GM04503 (cell line): Measurements from ENCODE around the gene PSORS1C1.
A peak's percentile ranks its signal among the peaks of the same experiment; 100 is the strongest.

Experiments used
- DNase-seq: peaks from one replicate; pipeline ENCODE4 v3.0.0-alpha.2; 2012; ENCODE audit warnings: low read depth

The PSORS1C1 gene

DNA sequence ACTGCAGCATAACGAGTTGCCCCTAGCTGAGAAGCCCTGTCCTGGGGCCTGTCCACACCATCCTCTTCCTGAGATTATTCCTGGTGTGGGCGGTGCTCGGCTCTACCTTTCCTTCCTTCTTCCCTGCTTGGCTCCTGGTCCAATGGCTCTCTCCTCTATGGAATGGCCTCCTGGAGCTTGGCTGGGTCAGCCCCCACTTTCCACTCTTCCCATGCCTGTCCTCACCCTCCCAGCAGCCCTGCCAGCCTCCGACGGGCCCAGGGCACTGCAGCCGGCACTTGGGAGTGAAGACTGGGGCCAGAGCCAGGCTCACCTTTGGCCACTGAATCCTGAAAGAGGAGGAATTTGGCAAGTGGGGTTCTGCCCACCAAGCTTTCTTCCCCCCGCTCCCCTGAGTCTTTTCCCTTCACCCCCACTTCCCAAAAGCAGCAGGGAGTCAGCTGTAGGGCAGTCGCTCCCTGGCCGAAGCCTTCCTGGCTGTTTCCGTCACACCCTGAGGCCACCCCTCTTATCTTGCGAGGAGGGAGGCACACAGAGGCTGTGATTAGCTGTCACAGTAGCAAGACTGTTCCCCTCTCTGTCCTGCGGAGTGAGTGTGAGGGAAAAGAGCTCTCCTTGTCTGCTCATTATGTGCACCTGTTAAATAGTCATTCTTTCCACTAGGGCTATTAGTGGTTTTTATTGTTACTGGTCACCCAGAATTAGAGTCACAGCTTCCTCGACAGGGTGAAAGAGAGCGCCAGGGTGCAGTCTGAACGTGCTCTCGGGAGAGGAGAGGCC lies 12.0 kb downstream of the PSORS1C1 start:
- no peak for DNase-seq

DNA sequence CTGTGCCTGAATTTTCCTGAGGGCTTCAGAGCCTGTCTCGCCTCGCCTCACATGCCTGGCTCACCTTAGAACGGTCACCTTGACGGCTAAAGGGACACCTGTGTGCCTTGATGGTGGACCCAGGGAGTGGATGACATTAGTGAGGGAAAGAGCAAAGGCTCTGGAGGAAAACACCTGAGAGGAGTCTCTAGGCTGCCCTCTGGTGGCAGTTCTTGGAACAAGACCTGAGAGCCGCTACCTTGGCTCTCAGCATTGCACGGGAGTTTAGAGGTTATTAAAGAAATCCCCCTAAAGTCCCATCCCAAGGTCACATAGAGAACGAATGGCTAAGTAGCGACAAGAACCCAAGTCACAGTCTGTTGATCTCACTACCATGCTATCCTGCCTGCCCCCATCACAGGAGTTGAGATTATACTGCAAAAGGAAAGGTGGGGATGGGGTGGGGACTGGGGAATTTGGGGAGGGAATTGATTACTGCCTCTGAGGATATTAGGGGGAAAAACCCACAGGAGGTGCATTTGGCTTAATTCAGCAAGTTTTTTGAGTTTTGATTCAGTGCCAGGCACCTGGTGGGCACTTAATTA lies 13.6 kb downstream of the PSORS1C1 start:
- DNase-seq, result no peak

DNA sequence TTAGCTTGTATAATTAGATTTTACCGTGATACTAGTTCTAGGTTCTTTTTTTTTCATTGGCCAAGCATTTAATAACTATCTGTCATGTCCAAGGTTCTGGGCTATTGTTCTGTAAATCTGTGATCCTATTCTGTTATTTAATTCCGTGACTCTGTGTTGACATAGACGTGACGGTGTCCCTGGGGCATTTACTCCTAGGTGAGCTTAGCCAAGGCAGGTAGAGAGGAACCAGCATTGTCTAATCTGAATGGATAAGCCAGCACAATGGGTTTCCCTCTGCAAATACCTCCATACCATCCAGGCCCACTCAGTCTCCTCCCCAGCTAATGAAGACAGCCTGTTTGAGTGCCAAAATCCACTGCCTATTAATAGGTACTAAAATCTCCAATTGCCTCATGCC lies 14.5 kb downstream of the PSORS1C1 start:
- no peak for DNase-seq

DNA sequence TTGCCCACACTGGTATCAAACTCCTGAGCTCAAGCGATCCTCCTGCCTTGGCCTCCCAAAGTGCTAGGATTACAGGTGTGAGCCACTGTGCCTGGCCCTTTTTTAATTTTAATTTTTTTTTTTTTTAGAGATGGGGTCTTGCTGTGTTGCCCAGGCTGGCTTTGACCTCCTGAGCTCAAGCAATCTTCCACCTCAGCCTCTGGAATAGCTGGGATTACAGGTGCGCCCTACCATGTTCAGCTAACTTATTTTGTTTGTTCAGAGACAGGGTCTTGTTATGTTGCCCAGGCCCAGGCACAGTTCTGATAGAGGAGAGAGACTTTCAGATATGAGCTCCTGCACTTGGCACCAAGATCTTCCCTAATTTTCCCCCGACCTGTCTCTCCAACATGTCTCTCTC lies 16.2 kb downstream of the PSORS1C1 start:
- no peak for DNase-seq

DNA sequence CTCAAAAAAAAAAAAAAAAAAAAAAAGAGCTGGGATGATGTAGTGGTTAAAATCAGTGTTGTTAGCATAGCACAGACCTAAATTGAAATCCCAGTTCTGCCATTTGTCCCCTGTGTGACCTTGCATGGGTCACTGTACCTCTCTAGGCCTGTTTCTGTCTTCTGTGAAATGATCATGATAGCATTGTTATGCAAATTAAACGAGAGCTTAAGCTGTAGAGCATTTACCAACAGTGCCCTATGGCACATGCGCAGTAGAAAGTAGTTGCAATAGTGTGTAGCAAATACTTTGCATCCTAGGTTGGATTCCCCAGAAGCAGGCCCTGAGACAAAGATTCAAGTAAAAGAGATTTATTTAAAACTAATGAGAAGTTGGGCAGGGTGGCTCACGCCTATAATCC lies 17.0 kb downstream of the PSORS1C1 start:
- no peak for DNase-seq

DNA sequence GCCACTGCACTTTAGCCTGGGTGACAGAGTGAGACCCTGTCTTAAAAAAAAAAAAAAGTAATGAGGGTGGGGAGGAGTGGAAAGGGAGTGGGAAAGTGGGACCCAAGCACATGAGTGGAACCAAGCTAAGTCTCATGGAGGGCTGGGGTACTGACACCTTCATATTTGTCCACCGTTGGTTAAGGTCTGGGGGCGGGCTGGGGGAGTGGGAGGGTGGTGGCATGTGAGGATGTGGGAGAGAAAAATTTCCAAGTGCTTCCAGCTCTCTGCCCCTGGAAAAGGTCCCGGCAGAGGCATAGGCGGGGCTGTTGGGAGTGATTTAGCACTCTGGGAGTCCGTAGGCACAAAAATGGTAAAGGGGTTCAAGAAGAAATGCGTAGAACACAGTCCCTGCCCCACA lies 18.2 kb downstream of the PSORS1C1 start:
- DNase-seq, result no peak

DNA sequence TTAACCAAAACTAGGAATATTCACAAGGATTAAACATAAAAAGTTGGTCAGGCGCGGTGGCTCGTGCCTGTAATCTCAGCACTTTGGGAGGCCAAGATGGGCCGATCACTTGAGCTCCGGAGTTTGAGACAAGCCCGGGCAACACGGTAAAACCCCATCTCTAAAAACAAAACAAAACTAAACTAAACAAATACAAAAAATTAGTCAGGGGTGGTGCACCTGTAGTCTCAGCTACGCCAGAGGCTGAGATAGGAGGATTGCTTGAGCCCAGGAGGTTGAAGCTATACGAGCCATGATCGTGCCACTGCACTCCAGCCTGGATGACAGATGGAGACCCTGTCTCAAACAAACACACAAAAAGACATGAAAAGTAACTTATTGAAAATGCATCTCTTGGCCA lies 21.1 kb downstream of the PSORS1C1 start:
- no peak for DNase-seq

DNA sequence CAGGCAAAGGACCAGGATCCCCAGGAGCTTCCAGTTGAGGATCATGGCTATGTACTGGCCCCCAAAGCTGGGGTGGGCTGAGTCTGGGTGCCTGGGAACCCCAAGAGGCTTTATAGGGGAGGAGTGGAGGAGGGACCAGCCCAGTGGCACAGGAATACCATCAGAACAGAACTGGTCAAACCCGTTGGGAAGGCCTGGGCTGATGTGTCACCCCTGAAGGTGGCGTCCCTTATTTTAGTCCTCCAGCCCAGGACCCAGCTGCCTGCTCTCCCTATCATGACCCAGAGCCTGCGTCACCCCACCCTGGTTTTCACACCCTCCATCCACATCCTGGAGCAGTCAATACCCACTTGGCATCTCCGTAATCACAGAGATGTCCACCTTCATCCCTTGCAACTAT lies 24.4 kb downstream of the PSORS1C1 start, which contains the start of gene PSORS1C2:
PSORS1C2 (minus strand) TSS at position 85 of the 400 bp plus-strand sequence; CDS start at position 45, 40 bp downstream.
- DNase-seq, result no peak

DNA sequence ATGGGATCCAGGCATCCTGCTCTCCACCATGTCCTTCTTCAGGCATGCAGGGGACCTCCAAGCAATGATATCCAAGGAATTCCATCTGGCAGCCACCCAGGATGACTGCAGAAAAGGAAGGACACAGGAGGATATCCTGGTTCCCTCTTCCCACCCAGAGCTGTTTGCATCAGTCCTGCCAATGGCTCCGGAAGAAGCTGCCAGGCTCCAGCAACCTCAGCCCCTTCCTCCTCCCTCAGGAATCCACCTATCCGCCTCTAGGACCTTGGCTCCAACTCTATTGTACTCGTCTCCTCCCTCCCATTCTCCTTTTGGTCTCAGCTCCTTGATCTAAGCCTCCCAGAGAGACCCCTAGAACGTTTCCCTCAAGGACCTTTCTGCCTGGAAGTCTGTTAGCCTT lies 25.0 kb downstream of the PSORS1C1 start:
- peak; percentile 25 for DNase-seq

DNA sequence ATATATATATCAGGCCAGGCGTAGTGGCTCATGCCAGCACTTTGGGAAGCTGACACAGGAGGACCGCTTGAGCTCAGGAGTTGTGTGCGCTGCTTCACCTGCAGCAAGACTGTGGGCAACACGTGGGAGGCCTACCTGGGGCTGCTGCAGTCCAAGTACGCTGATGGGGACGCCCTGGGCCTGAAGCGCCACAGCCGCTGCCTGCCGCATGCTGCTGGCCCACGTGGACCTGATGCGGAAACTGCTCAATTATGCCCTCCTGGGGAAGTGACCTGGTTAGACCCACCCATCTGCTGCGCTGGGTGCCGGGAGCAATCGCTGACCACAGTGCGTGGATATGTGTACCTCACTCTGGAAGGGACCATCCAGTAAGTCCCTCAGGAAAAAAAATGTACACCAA lies 26.0 kb downstream of the PSORS1C1 start:
- DNase-seq, result no peak

DNA sequence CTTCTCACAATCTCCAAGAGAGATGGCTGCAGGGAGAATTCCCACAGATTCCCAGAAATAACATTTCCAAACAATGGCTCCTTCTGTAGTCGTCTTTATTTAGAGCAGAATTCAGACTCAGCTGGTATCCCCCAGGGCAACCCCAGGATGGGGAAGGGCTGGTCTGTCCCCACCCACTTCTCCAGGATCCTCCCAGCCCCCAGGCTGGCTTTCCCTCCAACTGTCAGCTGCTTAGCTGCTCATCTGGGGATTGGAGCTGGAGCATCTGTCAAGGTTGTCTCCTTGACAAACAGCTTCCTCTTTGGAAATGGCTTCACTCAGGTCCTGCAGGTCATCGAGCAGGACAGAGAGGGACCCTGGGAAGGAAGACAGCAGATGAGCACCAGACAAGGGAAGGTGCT lies 27.8 kb downstream of the PSORS1C1 start:
- no peak for DNase-seq

DNA sequence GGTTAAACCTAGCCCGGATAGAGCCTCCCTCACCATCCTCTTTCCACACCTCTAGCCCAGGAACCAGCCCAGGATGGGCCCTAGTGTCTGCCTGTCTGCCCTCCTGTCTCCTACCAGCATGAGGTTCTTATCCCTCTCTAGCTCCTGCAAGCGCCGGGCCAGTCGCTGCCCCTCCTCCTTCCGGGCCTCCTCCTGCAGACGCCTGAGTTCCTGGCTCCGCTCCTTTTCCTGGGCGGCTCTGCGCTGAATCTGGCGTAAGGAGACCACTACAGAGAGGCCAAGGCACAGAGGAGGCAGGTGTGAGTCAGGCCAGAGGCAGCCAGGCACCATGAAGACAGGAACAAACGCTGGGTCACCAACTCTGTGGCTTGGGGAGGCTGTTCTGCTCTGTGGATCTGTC lies 28.5 kb downstream of the PSORS1C1 start:
- peak; percentile 44 for DNase-seq

DNA sequence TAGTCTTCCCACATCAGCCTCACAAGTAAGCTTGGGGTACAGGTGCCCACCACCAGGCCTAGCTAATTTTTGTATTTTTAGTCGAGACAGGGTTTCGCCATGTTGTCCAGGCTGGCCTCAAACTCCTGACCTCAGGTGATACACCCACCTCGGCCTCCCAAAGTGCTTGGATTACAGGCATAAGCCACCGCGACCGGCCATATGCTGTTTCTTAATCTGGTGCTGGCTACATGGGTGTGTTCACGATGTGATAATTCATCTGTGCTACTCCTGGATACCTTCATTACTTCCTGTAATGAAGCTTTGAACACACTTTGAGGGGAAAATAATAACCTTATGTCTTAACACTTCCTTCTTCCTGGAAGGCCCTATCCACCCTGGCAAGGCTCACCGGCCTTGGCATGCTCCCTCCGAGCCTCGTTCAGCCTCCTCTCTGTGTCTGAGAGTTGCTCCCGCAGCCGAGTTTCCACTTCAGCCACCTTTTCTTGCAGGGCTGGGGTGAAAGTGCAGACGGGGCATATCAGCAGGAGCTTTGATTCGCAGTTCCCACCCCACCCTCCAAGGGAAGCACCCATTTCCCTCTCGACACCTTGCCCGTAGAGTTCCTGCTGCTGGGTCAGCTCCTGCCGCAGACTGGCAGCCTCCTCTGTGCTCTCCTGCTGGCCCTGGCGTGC lies 29.8 kb downstream of the PSORS1C1 start:
- no peak for DNase-seq

DNA sequence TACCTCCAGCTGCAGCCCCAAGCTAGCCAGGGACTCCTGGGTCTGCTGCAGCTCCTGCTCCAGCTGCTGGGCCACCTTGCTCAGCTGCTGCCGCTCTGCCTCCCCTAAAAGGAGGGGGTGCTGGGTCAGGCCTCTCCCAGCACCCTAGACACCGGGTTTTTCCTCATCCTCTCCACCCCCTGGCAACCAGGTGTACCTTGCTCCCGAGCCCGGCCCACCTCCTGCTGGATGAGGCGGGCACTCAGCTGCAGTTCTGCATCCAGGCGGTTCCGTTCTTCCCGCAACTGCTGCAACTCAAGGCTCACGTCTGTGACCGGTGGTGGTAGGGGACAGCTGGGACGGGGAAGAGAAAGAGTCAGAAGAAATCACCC lies 30.4 kb downstream of the PSORS1C1 start:
- no peak for DNase-seq

DNA sequence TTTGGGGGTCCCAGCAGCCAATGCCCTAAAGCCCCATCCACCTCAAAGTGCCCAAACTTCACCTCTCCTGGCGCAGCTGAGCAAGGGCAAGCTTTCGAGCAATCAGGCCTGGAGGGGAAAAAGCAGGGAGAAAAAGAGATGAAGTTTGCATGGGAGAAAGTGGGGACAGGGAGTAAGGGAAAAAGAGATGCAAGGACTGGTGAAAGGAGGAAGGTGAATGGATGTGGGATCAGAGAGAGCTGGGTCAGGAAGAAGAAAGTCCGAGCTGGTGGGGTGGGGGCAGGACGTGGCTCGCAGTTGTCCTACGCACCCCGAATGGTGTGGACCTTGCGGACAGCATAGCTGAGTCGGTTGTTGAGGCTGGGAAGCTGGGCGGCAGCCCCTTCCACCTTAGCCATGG lies 30.8 kb downstream of the PSORS1C1 start:
- DNase-seq, result no peak

DNA sequence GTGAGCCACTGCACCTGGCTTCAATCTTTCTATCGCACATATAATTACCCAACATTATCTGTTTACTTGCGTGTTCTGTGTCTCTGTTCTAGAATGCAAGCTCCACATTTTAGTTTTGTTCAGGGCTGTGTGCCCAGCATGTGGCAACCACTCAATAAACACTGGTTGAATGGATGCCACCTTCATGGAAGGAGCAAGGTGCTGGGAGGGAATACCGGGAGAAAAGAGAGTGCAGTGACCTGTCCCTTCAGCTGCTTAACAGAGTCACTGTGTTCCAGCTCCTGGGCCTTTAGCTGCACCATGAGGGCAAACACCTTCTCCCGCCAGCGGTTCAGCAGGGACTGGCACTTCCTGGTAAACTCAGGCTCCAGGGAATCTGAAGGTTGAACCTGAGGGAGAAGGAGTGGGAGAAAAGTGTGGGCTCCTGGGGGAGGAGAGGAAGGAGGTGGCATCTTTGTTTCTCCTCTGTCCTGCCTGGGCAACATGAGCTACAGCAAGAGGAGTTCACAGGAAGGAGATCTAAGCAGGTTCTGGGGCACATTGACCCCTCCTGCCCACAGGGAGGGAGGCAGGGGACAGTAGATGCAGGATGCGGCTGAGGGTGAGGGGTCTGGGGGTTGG lies 35.3 kb downstream of the PSORS1C1 start:
- no peak for DNase-seq

DNA sequence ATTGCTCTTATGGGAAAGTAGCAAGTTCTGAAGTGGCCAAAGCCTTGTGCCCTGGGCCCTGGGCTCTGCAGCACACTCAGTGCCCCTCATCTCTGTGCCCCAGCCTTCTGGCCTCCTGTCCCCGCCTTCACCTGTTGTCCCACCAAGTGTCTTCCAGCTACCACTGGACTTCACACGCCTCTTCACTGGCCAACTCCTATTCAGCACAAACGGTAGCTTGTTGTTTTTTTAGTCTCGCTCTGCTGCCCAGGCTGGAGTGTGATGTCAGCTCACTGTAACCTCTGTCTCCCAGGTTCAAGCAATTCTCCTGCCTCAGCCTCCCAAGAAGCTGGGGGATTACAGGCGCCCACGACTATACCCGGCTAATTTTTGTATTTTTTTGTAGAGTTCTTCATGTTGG lies 38.2 kb downstream of the PSORS1C1 start:
- no peak for DNase-seq

DNA sequence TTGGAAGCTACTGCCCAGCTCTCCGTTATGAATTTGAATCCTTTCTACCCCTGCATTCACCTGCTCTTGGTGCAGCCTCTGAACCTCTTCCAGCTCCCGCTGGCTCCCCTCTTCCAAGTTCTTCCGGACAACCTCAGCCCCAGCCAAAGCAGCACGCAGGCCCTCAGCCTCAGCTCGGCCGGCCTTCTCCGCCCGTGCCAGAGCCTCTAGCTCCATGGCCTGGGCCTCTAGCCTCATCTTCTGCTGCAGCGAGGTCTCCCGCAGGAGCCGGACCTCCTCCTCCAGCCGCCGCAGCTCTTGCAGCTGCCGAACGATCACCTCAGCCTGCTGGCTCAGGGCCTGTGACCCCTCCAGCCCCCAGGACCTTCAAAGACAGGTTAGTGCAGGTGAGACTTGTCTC lies 39.8 kb downstream of the PSORS1C1 start:
- DNase-seq, result no peak

DNA sequence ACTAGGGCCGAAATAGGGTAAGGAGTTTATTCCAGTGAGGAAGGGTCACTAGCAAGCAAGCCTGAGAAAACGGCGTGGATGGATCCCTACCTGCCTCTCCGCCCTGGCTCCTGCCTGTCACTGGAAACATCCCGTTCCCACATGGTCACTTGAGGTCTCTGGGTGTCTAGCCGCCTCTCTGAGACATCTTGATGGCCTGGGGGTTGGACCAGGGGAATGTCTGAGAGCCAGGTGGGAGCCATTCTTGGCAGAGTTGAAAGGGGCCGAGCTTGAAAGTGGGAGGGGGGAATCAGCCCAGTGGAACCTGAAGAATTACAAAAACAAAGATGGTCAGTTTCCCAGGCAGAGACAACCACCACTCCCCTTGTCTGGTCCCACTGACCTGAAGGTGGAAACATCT lies 42.0 kb downstream of the PSORS1C1 start:
- no peak for DNase-seq

DNA sequence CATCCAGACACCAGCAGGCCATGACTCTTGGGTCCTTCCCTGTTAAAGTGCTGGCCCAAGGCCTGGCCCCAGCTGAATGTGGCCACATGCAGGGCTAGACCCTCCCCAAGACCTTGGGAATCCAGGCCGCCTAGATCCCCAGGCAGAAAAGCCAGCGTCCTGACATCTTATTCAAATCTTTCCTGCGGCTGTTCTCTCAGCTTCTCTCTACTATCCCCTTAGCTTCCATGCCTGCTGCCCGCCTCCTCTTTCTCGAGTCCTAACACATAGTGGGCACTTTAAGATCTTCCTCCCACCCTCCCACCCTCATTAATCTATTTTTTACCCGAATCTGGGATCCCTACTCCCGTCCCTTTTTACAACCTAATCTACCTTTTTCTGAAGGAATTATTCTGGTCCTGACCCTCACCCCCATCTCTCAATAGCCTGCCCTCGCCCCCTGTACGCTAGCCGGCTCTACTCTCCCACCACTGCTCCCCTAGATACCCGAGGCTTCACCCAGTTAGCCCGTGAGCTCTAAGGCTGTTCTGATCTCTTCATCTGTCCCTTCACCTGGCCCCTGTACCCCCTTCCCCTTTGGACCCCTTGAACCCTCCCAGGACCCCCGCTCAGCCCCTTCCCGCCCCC lies 43.0 kb downstream of the PSORS1C1 start, which contains the start of gene CCHCR1:
CCHCR1 (minus strand) TSS at position 290 of the 627 bp plus-strand sequence; CDS start at position 88, 202 bp downstream.
- DNase-seq, result no peak

DNA sequence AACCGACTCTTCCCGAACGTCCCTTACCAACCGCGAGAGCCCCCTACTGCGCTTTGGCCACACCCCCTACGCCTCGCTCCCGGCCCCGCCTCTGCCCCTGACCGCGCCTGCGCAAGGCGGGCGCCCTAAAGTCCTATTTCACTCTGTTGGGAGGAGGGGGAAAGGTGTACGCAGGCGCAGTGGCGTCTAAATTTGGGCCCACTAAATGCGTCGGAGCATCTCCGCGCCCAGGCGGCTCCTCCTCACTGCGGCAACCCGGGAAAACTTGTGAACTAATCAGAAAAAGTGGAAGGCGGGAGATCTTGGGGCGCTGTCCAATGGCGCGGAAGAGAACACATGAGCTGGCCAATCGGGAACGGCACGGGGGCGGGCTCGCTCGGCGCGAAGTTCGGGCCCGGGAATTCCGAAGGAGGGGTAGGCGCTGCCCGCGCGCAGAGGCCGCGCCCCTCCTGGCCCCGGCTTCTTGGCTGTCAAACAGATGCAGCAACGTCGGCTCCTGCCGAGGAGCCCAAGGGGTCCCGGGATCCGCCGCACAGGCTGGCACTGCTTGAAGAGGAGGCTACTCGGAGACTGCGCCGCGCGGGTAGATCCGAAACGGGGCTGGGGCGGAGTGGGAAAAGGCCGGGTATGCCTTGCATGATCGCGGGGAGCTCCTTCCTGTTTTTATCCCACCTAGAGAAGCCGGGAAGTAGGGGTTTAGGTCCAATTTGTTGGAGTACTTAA lies 43.7 kb downstream of the PSORS1C1 start, which contains the start of gene TCF19:
TCF19 (plus strand) TSS at position 450 of the 723 bp plus-strand sequence. CDS start 881 bp downstream, outside the sequence.
- DNase-seq, result peak; percentile 95
